GM10266 (cell line): ENCODE data around the gene ARID3C.

ENCODE experiments used
- DNase-seq: peaks from one replicate; pipeline ENCODE4 v3.0.0; 2012; ENCODE audit errors: extremely low spot score
- CTCF ChIP-seq: IDR thresholded peaks from 2 replicates; pipeline ENCODE4 v1.5.1; 2012; ENCODE audit warnings: mild to moderate bottlenecking, low read depth; ENCODE audit not compliant: control insufficient read depth, insufficient read depth; ENCODE audit errors: missing control alignments

ARID3C gene

DNA sequence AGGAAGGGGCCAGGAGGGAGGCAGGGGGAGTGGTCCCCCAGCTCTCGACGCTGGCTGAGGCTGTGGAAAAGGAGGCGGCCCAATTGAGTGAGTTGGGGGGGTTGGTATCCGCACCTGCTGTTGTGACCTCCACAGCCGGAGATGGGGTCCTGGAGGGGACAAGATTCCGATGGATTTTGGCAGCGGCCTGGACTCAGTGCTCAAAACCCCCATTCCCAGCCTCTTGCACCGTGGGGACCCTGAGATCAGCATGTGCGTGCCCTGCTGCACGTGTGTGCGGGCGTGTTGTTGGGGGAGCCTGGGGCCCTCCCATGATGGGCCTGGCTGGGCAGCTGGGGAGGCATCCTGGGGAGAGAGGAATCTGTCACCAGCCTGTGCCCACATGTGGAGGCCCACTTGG lies 54.3 kb downstream of the ARID3C start:
- no peak for TF ChIP-seq CTCF
- DNase-seq: no peak

DNA sequence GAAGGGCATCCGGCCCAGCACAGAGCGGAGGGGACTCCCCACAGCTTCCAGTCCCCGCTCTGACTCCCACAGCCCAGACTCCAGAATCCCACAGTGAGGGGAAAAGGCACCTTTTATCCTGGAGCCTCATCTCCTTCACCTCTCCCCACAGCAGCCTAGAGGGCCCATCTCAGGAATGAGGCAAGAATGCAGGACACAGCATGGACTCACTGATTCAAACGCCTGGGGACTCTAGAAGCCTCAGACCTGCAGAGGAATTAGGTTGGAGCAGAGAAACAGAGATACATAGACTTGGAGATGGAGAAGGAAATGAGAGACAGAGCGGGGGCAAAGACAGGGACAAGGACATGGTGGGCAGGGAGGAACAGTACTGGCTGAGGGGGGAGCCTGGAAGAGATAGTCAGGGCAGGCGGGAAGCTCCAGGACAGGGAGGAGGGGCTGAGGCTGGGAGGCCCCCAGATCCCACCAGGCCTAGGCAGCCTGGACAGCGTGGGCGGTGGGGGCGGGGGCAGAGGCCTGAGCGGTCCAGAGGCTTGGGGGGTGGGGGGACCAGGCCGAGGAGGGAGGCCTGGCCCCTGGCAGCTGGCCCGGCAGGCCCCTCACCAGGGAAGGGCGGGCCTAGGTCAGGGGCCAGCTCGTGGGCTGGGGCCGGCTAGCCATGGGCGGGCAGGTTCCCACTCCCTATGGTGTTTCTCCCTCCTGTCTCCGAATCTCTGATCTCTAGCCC lies 55.1 kb downstream of the ARID3C start:
- DNase-seq: no peak
- TF ChIP-seq CTCF: no peak

DNA sequence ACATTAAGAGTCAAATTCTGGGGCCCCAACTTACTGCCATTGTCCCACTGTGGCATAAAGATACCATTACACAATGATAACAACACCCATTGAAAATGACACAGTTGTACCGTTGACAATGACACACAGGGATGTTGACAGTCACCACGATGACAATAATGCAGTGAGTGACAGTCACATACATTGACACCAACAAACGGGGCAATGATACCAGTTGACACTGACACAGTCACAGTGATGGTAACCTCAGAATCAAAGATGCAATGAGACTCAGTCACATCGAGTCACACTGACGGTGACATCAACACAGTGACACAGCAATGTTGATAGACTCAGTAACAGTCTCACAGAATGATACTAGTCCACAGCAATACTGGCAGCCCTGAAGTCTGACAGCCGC lies 56.2 kb downstream of the ARID3C start:
- no peak for DNase-seq
- no peak for TF ChIP-seq CTCF

- no peak for TF ChIP-seq CTCF
- no peak for DNase-seq
These were observed 56.8 kb downstream of the ARID3C start for GRCh38 chr9:34572092-34572491.

DNA sequence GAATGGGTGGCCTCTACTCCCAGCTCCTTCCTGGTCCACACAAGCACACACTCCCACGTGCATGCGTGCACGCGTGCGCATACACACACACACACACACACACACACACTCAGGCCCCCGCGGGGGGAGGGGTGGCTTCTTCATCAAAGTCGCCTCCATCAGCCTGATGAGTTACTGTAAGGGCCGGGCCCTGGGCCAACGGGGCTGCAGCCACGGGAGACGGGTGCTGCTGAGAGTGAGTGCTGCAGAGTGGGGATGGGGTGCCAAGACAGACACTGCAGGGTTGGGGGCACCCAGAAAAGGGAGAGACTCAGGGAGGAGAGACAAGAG lies 57.4 kb downstream of the ARID3C start:
- no peak for TF ChIP-seq CTCF
- DNase-seq: no peak
